ENCODE measurements around the gene EPHA5.

The EPHA5 gene

DNA sequence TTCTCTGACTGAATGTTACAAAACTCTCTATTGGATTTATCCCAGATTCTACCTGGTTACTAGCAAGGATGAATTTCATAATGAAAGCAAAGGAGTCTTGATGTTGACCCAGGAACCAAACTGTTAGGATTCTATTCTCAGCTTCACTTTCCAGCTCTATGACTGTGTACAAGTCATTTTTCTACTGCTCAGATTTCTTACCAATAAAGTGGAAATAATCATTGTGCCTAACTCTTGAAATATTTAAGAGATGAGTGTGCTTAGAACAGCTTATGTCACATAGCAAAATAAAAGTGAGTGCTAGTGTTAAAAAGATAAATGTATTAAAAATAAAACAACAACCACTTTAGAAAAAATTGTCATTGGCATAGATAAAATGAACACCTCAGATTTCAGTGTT, 45.6 kb downstream of the EPHA5 start:
- peak; percentile 45 for DNase-seq (ENCODE audit: low read depth)

DNA sequence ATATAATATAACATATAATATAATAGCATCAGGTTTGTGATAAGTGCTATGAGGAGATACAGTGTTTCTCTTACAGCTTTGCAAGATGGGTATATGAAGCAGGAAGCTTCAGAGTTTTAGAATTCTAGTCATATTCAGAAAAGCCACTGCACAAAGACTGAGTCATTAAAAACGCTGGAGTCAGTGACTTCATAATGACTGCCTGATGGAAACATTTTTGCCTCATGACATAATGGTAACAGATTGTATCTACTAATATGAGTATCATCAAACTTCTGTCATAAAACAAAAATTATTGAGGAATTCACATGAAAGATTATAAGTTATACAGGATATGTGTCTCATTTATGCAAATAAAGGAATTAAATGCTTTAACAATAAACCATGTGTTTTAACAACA, 46.8 kb downstream of the EPHA5 start:
- peak; percentile 75 for DNase-seq (ENCODE audit: low read depth)

DNA sequence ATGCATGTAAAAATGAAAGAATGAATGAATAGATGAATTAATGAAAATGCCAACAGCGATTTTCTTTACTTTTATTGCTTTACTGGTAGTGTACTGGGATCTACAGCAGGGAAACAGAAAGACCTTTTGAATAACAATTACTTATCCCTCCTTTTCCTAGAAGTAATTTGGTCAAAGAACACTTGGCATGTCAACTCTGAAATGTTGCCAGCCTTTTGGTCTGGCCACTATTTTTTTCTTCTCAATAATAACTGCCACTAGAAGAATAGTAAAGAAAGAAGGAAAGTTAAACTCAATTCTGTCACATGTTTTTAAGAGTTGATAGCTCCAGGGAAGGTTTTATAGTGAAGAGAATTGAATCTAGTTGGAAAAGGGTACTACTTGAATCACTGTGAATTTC, 52.9 kb downstream of the EPHA5 start:
- DNase-seq (ENCODE audit: low read depth): no peak

DNA sequence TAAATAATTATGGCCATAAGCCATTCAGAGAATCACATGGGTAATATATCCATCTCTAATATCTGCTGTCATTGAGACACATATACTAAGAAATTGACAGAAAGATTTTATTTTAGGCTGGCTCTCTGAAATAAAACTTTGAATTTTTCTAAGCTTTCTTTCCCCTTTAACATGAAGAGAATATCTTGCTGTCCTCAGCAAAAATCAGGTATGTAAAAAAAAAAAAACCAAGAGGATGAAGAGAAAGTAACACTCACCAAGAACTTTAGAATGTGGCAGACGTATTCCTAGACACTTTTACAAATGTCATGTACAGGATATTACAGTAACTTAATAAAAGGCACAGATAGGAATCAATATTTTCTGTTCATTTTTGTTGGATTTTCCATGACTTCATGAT, 65.8 kb downstream of the EPHA5 start:
- DNase-seq (ENCODE audit: low read depth): no peak

DNA sequence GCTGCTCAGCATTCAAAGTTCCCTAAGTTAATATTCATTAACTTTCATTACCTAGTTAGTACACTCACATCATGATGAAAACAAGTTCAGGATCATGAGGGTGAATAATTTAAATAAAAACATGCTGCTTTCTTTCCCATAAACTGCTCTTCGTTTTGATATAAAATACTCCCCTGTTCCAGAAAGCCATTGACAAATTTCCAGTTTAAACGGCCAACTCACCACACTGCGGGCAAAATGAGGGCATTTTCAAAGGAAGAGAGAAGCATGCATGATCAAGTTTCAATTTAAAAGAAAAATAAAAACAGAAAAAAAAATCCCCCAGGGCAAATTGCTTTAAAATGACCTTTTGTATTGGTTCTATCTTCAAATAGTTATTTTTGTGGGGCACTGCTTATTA, 69.6 kb downstream of the EPHA5 start:
- DNase-seq (ENCODE audit: low read depth): no peak

DNA sequence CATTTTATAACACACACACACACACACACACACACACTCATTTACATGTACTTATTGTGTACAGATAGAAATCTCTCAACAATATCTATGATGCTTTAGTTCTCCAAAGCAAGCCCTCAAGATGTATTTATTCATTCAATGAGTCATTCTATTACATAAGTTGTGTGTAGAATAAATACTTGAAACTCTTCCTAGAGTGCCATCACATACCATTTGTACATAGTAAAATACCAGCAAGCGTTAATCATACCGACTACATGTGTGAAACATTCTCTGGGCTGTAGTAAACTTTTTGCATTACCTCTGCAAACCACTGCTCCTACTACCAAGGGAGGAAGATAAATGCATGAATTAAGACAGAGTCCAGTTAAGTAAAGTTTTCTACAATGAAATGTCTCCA, 70.9 kb downstream of the EPHA5 start:
- DNase-seq (ENCODE audit: low read depth): no peak

DNA sequence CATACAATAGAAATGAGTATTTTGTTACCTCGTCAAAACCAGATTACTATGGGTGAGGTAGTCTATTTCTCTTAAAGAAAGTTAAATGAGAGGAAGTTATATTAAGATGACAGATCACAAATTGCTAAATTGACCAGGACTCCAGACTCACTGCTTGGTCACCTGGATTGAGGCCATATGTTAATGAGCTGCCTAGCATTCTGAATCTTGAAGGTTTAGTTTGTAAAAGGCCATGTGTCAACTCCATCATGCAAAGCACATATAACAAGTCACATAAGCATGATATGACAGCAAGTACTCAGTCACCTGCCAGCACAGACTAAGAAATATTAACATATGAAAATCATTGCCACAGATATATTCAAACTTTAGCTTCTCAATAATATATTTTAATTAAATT, 72.6 kb downstream of the EPHA5 start:
- no peak for DNase-seq (ENCODE audit: low read depth)

DNA sequence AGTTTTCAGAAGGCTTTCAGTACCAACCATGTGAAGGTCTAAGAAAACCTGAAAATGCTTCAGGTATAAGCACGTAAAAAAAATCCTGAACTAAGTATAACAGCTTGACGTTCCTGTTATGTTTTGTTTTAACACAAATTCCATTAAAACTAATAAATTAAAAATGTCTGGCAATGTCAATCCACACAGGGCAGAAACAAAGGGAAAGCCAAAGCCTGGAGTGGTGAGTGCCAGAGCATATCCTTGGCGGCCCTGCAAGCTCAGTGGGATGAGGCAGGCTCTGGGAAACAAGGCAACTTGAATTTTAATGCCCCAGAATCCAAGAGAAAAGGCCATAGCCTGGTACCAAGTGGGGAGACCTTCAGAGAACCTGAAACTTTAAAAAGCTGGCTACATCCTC, 78.2 kb downstream of the EPHA5 start:
- no peak for DNase-seq (ENCODE audit: low read depth)

DNA sequence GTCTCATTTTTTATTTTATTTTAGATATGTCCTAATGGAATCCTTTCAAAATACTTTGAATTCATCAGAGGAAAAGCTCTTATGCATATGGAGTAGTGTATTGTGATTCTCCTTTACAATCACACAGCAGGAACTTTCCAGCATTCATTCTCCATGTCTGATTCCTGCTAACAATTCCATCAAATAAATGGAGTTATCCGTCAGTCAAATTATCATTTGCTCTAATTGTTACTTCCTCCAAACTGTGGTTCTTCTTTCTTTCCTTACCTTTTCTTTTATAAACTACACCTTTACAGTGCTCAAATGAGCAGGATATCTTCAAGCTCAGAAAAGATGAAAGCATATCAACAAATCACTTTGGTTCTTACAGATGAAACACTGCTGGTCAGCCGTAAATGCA, 80.4 kb downstream of the EPHA5 start:
- DNase-seq (ENCODE audit: low read depth): no peak

DNA sequence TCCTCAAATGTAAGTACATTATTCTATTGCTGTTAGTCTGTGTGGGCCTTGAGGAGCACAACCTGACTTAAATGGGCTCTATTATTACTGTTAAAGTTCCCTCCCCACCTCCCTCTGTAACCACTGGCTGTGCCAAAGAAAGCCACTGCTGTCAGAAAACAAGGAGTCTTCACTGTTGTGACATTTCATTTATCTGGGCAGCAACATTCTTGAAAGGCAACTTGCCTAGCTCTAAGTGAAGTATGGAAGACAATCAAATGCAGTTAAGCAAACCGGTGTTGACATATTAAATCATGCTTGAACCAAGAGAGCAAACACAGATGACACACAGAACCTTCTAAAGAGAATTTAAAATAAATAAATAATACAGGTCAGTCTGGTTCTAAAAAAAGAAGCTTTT, 81.0 kb downstream of the EPHA5 start:
- DNase-seq (ENCODE audit: low read depth): no peak

DNA sequence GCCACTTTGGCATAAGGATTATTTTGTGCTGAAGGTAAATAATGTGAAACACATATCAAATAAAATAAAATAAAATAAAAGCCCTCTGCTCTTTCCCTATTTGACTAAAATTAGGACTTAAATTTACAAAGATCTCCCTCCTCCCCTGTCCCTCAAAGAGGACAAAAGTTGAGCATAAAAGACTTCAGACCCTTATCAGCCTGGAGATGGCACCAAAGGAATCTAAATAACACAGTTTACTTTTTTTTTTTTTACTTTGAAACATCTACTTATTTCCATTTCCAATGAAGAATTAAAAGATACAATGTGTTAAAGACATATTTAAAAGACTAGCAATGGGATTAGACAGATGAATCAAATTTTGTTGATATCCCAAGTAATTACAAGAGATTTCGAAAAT, 89.7 kb downstream of the EPHA5 start:
- DNase-seq (ENCODE audit: low read depth): peak; percentile 27

DNA sequence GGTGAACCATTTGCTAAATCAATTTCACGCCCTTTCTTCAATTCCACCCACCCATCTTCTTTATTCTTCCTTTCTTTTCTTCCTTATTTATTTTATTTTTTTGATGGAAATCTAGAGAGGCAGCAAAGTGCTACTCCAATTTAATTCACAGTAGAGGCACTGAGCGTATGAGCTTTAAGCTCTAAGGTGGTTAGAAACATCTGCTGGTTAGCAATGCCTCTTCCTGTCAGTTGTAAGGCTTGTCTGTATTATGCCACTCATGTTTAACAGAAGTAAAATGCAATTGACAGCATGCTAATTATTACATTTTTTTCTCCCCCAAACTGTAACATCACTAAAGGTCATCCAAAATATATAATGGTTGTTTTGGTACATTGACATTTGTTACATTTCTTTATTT, 103.8 kb downstream of the EPHA5 start:
- no peak for DNase-seq (ENCODE audit: low read depth)

DNA sequence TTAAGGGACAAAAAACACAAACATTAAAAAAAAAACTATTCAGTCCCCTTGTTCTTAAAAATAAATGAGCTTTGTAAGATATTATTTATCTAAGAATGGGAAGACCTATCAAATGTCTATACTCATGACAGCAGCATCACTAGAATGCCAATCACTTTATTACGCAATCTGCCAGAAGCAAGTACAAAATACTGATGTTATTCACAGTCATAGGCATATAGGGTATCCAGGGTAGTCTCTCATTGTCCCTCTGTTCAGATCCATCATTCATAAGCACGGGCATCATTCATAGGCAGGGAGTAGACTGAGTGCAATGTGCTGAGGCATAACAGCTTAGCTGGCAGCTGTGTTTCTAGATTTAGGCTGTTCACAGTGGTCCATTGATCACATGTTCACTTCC, 109.1 kb downstream of the EPHA5 start:
- no peak for DNase-seq (ENCODE audit: low read depth)

DNA sequence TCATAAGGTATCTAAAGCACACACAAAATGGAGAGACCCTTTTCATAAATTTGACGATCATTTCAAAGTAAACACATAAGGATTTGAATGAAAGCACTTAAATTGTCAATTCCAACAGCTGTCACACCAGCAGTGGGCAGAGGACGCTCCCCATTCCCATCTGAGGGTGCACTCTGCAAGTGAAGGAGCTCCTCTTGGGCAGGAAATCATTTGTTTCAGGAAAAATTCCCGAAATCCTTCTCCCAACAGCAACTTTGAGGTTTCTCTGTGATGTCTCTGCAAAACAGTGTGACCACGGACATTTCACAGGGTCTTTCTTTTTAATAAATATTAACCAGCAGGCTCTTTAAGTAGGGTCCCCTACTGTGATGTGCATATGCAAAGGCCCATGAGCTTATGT, 111.0 kb downstream of the EPHA5 start:
- no peak for DNase-seq (ENCODE audit: low read depth)

DNA sequence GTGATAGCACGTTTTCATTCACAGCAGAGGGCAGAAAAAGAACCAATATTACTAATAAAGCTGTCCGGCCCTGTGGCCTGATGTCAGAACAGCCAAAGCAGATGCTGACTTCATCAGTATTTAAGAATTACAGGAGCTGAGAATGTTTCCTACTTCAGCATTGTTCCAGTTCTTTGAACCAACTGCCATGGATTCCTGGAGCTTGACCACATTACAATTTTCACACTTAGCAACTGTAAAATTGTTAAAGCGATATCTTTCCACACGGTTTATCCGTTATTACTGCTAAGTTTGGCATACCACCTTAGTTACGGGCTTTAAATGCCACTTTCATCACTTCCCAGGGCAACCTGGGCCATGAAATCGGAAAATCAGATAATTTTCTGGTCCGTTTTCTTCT, 118.2 kb downstream of the EPHA5 start:
- no peak for DNase-seq (ENCODE audit: low read depth)

DNA sequence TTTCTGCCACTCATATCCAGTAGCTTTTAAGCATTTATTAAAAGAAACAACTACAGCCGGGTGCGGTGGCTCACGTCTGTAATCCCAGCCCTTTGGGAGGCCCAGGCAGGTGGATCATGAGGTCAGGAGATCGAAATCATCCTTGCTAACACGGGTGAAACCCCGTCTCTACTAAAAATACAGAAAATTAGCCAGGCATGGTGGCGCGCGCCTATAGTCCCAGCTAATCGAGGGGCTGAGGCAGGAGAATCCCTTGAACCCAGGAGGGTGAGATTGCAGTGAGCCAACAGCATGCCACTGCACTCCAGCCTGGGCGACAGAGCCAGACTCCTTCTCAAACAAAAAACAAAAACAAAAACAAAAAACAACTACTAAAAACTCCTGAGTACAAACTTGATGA, 119.8 kb downstream of the EPHA5 start:
- DNase-seq (ENCODE audit: low read depth): no peak

DNA sequence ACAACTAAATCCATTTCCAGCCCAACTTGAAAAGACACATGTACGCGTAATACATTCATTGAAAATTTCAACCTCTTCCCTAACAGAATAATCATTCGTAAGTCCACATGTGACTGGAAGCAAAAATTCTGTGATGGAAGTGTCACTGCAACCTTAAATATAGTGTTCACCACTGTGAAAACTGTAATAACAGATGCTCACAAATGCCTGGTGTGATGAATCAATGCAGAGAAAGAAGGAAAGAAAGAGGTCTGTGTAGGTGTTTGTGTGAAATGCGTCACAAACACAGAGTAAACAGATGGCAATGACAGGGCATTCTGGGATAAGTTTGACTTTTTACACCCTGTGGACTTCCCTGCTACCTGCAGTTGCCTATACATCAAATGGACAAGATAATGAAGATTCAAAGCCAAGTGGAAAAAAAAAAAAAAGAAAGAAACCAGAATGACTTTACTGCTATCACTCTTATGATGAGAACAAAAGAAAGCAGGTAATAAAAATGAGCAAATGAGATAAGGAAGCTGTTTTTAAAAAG, 123.3 kb downstream of the EPHA5 start:
- no peak for DNase-seq (ENCODE audit: low read depth)

DNA sequence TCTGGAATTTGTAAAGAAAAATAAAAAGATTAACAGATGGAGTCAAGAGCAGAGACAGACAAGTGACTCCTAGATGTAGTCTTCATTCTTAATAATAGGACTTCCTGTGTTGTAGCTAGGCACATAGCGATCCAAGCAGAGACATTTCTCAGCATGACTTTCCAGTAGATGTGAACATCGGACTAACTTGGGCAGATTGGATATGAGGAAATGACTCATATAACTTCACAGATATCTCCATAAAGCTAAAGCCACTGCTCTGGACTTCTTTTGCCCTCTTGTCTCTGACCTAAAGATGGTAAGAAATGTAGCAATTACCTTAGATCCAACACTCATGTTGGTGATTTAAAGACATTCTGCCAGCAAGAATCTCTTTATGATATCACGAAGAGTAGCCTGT, 131.7 kb downstream of the EPHA5 start:
- DNase-seq (ENCODE audit: low read depth): peak; percentile 7

DNA sequence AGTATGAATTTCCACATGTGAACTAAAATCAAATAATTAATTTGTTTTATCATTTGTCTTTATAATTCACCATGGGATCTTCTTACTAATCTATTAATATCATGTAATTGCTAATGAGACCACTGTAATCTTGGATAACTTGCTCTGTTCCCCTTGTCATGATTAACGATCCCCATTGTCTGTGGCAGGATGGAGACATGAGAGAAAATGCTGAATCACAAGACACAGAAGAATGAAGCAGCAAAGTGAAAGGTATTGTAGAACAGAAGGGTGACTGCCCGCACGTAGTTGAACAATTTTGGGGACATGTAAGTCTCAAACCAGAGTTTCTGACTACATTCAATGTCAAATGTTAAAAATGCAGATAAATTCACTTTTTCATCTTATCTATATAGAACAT, 135.2 kb downstream of the EPHA5 start:
- DNase-seq (ENCODE audit: low read depth): no peak

DNA sequence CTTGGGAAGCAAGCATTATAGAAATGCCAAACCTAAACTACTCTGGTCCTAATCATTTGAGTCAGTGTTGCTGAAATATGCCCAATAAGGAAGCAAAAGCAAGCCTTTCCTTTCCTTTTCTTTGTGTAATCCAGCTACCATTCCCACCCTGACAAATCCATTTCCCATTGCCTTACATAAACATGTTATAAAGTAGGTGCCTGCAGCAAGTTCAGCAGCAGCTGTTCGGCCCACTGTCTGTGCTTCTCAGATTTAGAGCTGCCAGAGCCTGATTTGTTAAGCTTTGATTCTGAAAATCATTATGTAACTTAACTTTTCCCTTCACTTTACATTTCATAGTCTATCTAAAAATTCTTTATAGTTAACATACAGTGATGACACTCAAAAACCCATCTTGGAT, 148.6 kb downstream of the EPHA5 start:
- DNase-seq (ENCODE audit: low read depth): no peak

DNA sequence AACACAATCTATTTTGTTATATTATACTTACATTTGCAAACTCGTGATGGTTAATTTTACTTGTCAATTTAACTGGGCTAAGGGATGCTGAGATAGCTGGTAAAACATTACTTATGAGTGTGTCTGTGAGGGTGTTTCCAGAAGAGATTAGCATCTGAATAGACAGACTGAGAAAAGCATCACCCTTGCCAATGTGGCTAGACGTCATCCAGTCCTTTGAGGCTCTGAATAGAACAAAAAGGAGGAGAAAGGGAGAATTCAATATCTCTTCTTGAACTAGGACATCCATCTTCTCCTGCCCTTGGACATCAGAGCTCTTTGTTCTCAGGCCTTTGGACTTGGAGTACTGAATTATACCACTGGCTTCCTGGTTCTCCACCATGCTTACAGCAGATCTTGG, 154.6 kb downstream of the EPHA5 start:
- no peak for DNase-seq (ENCODE audit: low read depth)

DNA sequence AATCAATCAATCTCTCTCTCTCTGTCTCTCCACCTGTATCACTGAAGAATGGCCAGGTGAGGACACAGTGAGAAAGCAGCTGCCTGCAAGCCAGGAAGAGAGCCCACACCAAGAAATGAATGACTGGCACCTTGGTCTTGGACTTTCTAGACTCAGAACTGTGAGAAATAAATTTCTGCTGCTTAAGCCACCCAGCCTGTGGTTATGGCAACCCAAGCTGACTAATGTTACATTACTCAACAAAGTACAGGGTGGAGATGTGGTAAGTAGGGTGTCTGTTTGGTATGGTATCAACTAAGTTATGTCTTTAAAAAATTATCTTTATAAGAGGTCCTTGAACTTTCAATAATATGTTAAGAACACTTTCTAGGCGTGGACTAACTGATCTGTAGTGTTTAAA, 159.3 kb downstream of the EPHA5 start:
- DNase-seq (ENCODE audit: low read depth): no peak

DNA sequence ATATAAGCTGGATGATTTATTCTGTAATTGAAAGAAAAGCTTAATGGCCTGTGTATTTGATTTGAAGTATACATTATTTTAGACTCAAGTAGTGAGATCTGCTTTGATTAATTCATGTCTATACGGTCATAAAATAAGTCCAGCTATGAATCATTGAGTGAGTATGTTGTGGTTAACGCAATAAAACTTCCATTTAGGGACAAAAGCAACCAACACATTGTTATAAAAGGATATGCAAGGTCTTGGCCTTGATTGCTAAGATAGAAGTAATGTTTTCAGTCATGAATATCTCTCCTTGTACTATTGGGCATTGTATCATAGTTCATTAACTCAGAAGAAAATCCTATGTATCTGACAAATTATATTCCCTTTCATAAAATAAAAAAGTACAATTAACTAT, 162.1 kb downstream of the EPHA5 start:
- peak; percentile 75 for DNase-seq (ENCODE audit: low read depth)

DNA sequence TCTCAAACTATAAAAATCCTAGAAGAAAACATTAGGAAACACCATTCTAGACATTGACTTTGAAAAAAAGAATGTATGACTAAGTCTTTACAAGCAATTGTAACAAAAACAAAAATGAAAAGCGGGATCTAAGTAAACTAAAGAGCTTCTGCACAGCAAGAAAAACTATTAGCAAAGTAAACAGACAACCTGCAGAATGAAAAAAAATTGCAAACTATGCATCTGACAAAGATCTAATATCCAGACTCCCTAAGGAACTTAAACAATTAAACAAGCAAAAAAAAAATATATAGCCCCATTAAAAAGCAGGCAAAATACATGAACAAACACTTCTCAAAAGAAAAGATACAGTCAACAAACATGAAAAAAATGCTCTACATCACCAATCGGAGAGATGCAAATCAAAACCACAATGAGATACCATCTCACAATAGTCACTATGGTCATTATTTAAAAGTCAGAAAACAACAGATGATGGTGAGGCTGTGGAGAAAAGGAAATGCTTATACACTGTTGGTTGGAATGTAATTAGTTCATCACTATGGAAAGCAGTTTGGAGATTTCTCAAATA, 168.1 kb downstream of the EPHA5 start:
- no peak for DNase-seq (ENCODE audit: low read depth)

DNA sequence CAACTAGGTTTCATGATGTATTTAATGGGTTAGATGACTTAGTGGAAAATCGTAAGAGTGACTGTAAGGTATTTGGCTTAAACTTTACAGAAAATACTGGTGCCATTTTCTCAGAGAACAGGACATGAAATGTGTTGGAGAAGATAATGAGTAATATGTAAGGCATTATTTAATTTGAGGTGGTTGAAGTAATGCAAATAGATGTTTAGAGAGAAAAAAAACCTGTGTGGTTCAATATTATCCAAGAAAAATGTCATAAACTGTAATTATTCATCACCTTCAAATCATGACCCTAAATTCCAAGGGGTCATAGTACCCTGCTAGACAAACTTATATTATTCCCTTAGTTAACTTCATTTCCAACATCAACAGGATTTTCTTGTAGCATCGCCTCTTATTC, 171.7 kb downstream of the EPHA5 start:
- no peak for DNase-seq (ENCODE audit: low read depth)
